GM23248 (cell line): Measurements from ENCODE around the gene C16orf86.

Source experiments
- EZH2 ChIP-seq: fragments of 200-600 bp; sonication (generic); IDR thresholded peaks from 2 replicates; pipeline ENCODE4 v1.6.1; 2018; ENCODE audit warnings: antibody characterized with exemption, mild to moderate bottlenecking; ENCODE audit not compliant: insufficient read depth, poor library complexity, severe bottlenecking
- EZH2phosphoT487 ChIP-seq: fragments of 200-600 bp; sonication (generic); IDR thresholded peaks from 2 replicates; pipeline ENCODE4 v1.6.1; 2018; ENCODE audit warnings: antibody characterized with exemption, moderate library complexity, mild to moderate bottlenecking, low read depth; ENCODE audit not compliant: insufficient read depth

DNA sequence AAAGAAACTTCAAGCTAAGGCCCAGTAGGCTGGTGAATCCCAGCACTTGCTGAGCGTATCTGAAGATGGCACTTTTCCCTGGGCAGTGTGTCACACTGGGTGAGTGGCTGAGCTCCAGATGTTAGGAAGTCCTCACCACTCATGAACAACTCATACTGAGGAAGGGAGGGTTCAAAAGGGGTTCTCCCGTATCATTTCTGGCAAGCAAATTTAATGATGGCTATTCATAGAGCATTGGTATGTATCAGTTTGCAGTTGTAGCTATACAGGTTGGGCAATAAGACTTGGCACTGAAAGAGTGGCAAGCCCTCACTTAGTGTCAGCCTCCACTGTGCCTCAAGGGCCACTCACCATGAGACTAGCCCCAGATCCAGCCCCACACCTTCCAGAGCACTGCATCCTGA lies 41.8 kb downstream of the C16orf86 start:
- TF ChIP-seq EZH2phosphoT487 (no peak), EZH2 (no peak)
